ENCODE measurements around the gene PRADC1.

Gene PRADC1

GRCh38 chr2:73268366-73268829 is 35.4 kb upstream of the PRADC1 start:
- TF ChIP-seq, protein P1, sequence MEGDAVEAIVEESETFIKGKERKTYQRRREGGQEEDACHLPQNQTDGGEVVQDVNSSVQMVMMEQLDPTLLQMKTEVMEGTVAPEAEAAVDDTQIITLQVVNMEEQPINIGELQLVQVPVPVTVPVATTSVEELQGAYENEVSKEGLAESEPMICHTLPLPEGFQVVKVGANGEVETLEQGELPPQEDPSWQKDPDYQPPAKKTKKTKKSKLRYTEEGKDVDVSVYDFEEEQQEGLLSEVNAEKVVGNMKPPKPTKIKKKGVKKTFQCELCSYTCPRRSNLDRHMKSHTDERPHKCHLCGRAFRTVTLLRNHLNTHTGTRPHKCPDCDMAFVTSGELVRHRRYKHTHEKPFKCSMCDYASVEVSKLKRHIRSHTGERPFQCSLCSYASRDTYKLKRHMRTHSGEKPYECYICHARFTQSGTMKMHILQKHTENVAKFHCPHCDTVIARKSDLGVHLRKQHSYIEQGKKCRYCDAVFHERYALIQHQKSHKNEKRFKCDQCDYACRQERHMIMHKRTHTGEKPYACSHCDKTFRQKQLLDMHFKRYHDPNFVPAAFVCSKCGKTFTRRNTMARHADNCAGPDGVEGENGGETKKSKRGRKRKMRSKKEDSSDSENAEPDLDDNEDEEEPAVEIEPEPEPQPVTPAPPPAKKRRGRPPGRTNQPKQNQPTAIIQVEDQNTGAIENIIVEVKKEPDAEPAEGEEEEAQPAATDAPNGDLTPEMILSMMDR (conservative IDR thresholded peaks at IDR 0.05; ENCODE audit: low read depth, low read length) = no peak
- DNase-seq (ENCODE audit: low read depth) = no peak
- H3K4me3 ChIP-seq (ENCODE audit: low read length) = peak overlapping the region; percentile 19

DNA sequence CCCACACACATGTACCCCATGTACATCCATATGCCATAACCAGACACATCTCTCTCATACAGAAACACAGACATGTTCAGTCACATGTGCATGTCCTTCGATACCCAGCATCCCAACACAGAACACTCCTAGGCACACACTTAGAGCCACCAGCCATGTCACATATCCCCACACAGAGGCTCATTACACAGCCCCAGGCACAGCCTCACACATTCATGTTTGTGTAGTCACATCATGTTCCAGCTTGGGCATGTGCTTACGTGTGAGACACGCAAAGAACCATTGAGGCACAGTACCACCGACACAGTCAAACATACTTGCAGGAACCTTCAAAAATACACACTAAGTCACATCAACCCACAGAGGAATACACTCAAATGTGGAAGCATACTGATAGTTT is 34.0 kb upstream of the PRADC1 start:
- TF ChIP-seq, protein P1 (conservative IDR thresholded peaks at IDR 0.05; ENCODE audit: low read depth, low read length) = no peak
- no peak for DNase-seq (ENCODE audit: low read depth)
- H3K4me3 ChIP-seq (ENCODE audit: low read length) = no peak overlapping the region

DNA sequence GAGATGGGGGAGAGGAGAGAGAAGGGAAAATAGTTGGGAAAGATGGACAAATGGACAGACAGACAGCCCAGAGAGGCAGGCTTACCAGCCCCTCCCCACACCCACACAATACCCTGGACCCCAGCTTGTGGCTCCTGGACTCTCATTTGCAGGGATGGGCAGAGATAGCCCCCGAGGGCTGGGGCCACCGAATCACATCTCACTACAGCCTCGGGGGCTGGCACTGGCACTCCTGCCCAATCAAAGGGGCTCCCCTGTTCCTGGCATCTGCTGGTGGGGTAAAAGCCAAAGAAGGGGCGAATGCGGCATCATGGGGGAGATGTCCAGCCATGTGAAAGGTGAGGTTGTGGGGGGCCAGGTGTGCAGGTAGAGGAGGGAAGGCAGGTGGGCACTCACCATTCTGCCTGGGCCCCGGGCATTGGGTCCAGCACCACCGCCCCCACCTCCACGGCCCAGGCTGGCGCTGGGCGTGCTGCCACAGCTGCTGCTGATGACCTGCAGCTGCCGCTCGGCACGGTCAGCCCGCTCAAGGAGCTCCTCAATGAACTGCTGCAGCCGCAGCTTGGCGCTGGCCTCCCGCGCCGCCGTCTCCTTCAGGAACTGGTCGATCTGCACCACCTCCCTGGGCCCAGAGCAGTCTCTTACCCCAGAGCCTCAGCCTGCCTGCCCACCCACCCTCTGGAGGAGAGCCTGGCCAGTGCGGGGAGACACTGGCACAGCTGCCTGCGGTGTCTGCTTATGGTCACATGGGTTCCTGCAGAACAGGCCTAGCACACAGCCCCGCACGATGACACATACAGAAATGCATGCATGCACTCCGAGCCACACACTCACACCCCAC is 33.2 kb upstream of the PRADC1 start:
- TF ChIP-seq, protein P1 (conservative IDR thresholded peaks at IDR 0.05; ENCODE audit: low read depth, low read length) = no peak
- no peak overlapping the region for H3K4me3 ChIP-seq (ENCODE audit: low read length)
- no peak for DNase-seq (ENCODE audit: low read depth)

GRCh38 chr2:73265298-73266060 is 32.4 kb upstream of the PRADC1 start:
- no peak for DNase-seq (ENCODE audit: low read depth)
- TF ChIP-seq, protein P1 (conservative IDR thresholded peaks at IDR 0.05; ENCODE audit: low read depth, low read length) = no peak
- H3K4me3 ChIP-seq (ENCODE audit: low read length) = no peak overlapping the region

GRCh38 chr2:73264783-73265182 is 31.7 kb upstream of the PRADC1 start:
- H3K4me3 ChIP-seq (ENCODE audit: low read length) = no peak overlapping the region
- DNase-seq (ENCODE audit: low read depth) = no peak
- TF ChIP-seq, protein P1 (conservative IDR thresholded peaks at IDR 0.05; ENCODE audit: low read depth, low read length) = no peak

DNA sequence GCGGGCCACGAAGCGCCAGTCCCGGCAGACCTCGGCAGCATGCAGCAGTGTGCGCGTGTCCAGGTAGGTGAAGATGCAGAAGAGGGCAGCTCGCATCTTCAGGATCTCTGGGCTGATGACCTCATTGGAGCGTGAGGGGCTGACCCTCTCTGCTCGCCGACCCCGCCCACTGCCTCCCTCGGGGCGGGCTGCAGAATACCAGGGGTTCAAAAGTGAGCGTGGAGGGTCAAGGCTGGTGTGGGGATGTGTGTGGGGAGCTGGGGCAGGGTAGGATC is 31.2 kb upstream of the PRADC1 start:
- TF ChIP-seq, protein P1 (conservative IDR thresholded peaks at IDR 0.05; ENCODE audit: low read depth, low read length) = no peak
- no peak overlapping the region for H3K4me3 ChIP-seq (ENCODE audit: low read length)
- no peak for DNase-seq (ENCODE audit: low read depth)

All from retinal pigment epithelial cell (primary cell).